Adipocyte (in vitro differentiated cells): ENCODE measurements around the gene DEGS1.

ENCODE experiments used
- DNase-seq: peaks from one replicate; pipeline ENCODE4 v3.0.0-alpha.2; 2015; ENCODE audit warnings: low read depth
- H3K27me3 ChIP-seq: replicated peaks from 2 replicates; pipeline ENCODE4 v1.7.0; 2013; ENCODE audit warnings: mild to moderate bottlenecking, low read length, moderate library complexity; ENCODE audit not compliant: control insufficient read depth, insufficient read depth
- H3K36me3 ChIP-seq: 2 replicates; pipeline ENCODE4 v1.7.0; 2013; ENCODE audit warnings: low read length, mild to moderate bottlenecking, moderate library complexity; ENCODE audit not compliant: control insufficient read depth, insufficient read depth, severe bottlenecking
- H3K4me1 ChIP-seq: 2 replicates; pipeline ENCODE4 v1.7.0; 2013; ENCODE audit warnings: mild to moderate bottlenecking, low read length, moderate library complexity; ENCODE audit not compliant: control insufficient read depth, insufficient read depth
- H3K4me3 ChIP-seq: 2 replicates; pipeline ENCODE4 v1.7.0; 2013; ENCODE audit warnings: mild to moderate bottlenecking, low read length, moderate library complexity
- H3K9ac ChIP-seq: 2 replicates; pipeline ENCODE4 v1.7.0; 2013; ENCODE audit warnings: mild to moderate bottlenecking, low read length, moderate library complexity
- H3K9me3 ChIP-seq: 2 replicates; pipeline ENCODE4 v1.7.0; 2013; ENCODE audit warnings: mild to moderate bottlenecking, low read length, moderate library complexity; ENCODE audit not compliant: control insufficient read depth

DEGS1 gene

DNA sequence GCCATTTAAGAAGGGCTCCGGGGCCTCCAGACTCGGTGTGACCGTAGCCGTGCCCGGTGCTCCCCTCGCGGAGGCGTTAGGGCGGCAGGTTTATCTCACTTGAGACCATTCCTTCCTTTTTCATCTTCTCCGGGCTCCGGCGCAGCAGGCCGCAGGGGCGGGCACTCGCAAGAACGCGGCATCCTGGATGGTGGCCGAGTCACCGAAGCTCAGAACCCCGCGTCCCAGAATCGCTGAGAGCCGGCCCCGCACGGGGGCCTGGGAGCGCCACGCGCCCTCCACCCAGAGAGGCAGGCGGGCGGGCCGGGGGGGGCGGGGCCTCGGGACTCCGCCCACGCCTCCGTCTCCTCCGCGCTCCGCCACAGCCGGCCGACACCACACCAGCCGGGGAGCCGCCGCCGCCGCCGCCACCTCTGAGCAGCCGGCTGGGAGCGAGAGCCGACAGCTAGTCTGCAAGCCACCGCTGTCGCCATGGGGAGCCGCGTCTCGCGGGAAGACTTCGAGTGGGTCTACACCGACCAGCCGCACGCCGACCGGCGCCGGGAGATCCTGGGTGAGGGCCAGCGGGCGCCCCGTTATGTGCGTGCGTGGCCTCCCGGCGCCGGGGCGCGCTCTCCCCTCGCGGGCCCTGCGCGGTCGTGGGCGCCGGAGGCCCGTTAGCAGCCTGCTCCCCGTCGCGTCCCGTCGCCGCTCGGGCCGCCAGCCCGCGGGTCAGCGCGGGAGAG is at the start of gene DEGS1:
Gene DEGS1 (plus strand): TSS at position 375 of the 725 bp plus-strand sequence. CDS start 97 bp downstream, at position 472.
- H3K4me3 ChIP-seq = peak within 1 kb of the TSS; percentile 93
- peaks cover 20% of the 10 kb centered on the region for H3K4me1 ChIP-seq
- peak within 1 kb of the TSS; percentile 92 for H3K9ac ChIP-seq
- DNase-seq = peak; percentile 96
- no peaks in the 10 kb centered on the region for H3K36me3 ChIP-seq
- no peaks in the 10 kb centered on the region for H3K27me3 ChIP-seq
- H3K9me3 ChIP-seq = no peaks in the 10 kb centered on the region

DNA sequence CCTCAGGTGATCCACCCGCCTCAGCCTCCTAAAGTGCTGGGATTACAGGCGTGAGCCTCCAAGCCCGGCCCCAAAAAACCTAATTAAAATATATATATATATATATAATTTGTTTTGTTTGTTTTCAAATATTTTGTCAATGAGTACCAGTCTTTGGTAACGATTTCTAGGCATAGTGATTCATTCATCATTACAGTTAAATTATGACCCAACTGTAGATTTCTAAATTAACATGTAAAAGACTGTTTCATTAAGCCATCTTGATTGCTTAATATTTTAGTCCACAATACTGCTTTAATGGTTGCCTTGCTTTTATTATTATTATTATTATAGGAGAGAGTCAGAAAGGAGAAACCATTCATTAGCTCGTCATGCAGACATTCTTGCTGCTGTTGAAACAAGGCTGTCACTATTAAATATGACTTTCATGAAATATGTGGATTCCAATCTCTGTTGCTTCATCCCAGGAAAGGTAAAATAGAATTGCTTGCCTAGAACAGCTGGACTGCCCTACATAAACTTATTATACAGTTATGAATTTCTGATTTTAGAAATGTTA is 49.2 kb upstream of the DEGS1 start:
- H3K9ac ChIP-seq = no peak overlapping the region
- DNase-seq = no peak
- H3K27me3 ChIP-seq = no peaks in the 10 kb centered on the region
- H3K9me3 ChIP-seq = peaks cover 7% of the 10 kb centered on the region
- H3K4me1 ChIP-seq = no peaks in the 10 kb centered on the region
- H3K4me3 ChIP-seq = no peak overlapping the region
- peaks cover 59% of the 10 kb centered on the region for H3K36me3 ChIP-seq

DNA sequence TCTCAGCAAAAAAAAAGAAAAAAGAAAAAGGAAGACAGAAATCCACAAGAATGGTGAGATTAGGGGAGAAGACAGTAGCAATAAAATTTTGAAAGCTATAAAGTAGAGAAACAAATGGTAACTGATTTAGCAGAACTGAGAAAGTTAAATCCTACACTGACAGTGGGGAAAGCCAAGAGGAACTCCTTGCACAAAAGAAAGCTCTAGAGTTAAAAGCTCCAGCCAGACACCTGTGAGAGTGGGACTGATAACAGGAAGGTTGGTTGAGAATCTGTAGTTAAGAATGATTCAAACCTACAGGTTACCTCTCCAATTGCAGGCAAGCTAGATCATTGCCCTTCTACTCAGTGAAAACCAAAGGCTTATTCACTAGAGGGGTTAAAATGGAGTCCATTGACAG is 45.5 kb upstream of the DEGS1 start:
- H3K36me3 ChIP-seq = peaks cover 58% of the 10 kb centered on the region
- no peaks in the 10 kb centered on the region for H3K9me3 ChIP-seq
- DNase-seq = no peak
- no peak overlapping the region for H3K4me3 ChIP-seq
- no peaks in the 10 kb centered on the region for H3K27me3 ChIP-seq
- no peaks in the 10 kb centered on the region for H3K4me1 ChIP-seq
- no peak overlapping the region for H3K9ac ChIP-seq

DNA sequence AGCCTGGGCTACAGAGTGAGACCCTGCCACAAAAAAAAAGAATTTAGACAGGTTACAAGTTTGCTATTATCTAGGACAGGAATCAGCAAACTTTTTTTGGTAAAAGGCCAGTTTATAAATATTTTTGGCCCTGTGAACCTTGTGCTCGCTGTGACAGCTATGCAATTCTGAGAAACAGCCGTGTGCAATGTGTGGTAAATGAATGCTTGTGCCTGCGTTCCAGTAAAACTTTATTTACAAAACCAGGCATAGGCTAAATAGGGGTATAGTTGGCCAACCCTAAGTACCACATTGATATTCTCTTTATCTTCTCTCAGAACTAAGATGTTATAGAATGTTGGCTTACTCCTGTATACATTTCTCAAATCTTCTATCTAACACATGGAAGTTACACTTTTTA is 44.8 kb upstream of the DEGS1 start:
- H3K4me1 ChIP-seq = no peaks in the 10 kb centered on the region
- no peak overlapping the region for H3K9ac ChIP-seq
- peaks cover 54% of the 10 kb centered on the region for H3K36me3 ChIP-seq
- H3K9me3 ChIP-seq = no peaks in the 10 kb centered on the region
- DNase-seq = no peak
- no peak overlapping the region for H3K4me3 ChIP-seq
- no peaks in the 10 kb centered on the region for H3K27me3 ChIP-seq

DNA sequence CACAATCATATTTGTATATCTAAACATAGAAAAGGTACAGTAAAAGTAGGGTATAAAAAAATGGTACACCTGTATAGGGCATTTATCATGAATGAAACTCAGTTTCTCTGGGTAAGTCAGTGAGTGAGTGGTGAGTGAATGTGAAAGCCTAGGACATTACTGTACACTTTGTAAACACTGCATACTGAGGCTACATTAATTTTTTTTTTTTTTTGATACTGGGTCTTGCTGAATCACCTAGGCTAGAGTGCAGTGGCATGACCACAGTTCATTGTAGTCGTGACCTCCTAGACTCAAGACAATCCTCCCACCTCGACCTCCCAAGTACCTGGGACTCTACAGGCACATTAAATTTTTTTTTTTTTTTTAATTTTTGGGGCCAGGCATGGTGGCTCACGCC is 41.3 kb upstream of the DEGS1 start:
- no peak overlapping the region for H3K9ac ChIP-seq
- H3K27me3 ChIP-seq = no peaks in the 10 kb centered on the region
- H3K36me3 ChIP-seq = peaks cover 32% of the 10 kb centered on the region
- DNase-seq = no peak
- H3K9me3 ChIP-seq = no peaks in the 10 kb centered on the region
- no peak overlapping the region for H3K4me3 ChIP-seq
- H3K4me1 ChIP-seq = no peaks in the 10 kb centered on the region

DNA sequence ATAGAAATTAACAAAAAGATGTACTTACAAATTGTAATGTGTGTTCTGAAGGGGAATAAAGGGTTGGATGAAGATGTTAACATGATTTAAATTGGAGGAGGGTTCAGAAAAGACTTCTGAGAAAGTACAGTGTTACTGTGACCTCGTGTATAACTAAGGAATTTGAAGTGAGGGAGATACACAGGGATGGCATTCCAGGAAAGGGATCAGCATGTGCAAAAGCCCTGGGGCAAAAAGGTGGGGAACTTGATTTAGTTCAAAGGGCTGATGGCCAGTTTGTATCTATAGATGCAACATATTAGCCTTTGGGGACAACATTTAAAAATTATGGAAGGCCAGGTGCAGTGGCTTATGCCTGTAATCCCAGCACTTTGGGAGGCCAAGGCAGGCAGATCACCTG is 33.3 kb upstream of the DEGS1 start:
- DNase-seq = no peak
- H3K36me3 ChIP-seq = no peaks in the 10 kb centered on the region

DNA sequence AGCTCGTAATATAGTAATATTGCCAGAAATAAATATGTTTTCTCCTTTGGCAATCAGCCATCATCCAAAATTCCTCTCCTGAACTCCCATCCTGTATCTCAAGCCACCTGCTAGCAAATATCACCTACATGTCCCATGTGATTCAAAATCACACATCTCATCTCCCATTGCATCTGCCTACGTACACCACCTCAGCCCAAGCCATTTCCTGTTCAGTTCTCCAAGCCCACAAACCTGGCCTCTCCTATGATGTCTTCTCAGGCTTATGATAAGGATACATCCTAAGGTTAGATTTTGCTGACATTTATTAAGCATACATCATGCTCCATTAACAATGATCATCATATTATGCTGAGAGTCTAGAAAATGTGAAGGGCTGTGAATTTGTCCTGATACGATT is 31.9 kb upstream of the DEGS1 start:
- Histone ChIP-seq H3K27me3 (no peaks in the 10 kb centered on the region), H3K4me3 (no peak overlapping the region), H3K4me1 (no peaks in the 10 kb centered on the region), H3K36me3 (no peaks in the 10 kb centered on the region), H3K9me3 (no peaks in the 10 kb centered on the region), H3K9ac (no peak overlapping the region)
- DNase-seq = no peak

More for the DNA sequence above, 33.3 kb upstream of the DEGS1 start:
- no peak overlapping the region for H3K4me3 ChIP-seq
- H3K9ac ChIP-seq = no peak overlapping the region
- no peaks in the 10 kb centered on the region for H3K9me3 ChIP-seq
- no peaks in the 10 kb centered on the region for H3K27me3 ChIP-seq
- no peaks in the 10 kb centered on the region for H3K4me1 ChIP-seq

DNA sequence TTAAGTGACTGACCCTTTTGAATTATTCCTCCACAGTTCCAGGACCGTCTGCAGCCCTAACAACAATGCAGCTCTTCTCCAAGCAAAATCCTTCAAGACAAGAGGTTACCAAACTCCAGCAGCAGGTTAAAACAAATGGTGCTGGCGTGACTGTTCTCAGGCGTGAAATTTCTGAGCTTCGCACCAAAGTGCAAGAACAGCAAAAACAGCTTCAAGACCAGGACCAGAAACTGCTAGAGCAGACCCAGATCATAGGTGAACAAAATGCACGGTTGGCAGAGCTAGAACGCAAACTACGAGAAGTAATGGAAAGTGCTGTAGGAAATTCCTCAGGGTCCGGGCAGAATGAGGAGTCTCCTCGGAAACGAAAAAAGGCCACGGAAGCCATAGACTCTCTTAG is 25.7 kb upstream of the DEGS1 start:
- no peak for DNase-seq
- Histone ChIP-seq H3K27me3 (no peaks in the 10 kb centered on the region), H3K4me1 (no peaks in the 10 kb centered on the region), H3K9me3 (no peaks in the 10 kb centered on the region), H3K9ac (no peak overlapping the region), H3K36me3 (peaks cover 38% of the 10 kb centered on the region), H3K4me3 (no peak overlapping the region)

DNA sequence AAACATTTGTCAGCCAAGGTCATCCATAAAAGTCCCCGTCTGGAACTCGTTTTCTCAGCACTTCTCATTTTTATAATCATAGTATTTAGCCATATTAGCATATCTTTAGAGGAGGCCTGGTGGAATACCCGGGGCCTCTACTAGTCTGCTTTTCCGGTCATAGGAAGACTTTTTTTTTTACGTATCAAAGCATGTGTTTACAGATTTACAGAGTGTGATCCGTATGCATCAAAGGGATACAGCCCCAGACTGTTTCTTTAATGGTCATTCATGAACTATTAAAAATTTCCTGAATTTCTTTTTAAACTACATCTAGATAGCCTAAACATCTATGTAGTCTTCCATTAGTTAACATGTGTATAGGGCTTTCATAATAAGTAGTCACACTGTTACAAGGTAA is 23.5 kb upstream of the DEGS1 start:
- peaks cover 38% of the 10 kb centered on the region for H3K36me3 ChIP-seq
- H3K4me3 ChIP-seq = no peak overlapping the region
- no peaks in the 10 kb centered on the region for H3K27me3 ChIP-seq
- H3K4me1 ChIP-seq = no peaks in the 10 kb centered on the region
- H3K9ac ChIP-seq = no peak overlapping the region
- DNase-seq = no peak
- no peaks in the 10 kb centered on the region for H3K9me3 ChIP-seq

DNA sequence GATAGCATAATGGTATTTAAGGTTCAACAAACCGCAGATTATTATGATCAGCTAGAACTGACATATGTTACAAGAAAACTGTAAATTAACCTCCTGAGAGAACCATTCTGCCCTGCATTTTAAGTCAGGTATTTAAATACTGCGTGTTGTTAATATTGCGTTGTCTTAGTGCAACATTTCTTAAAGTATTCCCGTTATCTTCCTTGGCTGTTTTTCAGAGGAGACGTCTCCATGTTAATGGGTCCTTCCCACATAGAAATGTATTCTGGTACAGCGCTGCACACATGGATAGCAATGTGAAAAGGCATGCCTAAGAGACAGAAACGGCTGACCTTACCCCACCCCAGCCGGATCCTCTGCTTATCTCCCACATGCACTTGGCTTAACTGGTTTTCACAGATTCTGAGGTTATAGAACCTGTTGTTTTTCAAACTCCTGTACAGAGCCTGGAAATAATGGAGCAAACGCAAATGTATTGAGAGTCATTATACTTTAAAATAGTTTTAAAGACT is 22.8 kb upstream of the DEGS1 start:
- no peak overlapping the region for H3K9ac ChIP-seq
- H3K36me3 ChIP-seq = peaks cover 38% of the 10 kb centered on the region
- DNase-seq = no peak

DNA sequence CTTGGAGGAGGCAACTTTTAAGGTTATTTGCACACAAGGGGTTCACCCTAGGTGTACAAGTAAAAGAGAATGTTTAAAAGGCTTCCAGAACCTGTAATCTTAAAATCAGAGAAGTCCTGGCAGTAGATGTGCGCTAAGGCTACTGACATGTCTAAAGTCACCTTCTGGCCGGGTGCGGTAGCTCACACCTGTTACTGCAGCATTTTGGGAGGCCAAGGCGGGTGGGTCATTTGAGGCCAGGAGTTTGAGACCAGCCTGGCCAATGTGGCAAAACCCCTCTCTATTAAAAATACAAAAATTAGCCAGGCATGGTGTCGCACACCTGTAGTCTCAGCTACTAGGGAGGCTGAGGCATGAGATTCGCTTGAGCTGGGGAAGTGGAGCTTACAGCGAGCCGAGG is 20.3 kb upstream of the DEGS1 start:
- Histone ChIP-seq H3K27me3 (no peaks in the 10 kb centered on the region), H3K4me1 (no peaks in the 10 kb centered on the region), H3K9me3 (no peaks in the 10 kb centered on the region), H3K4me3 (no peak overlapping the region), H3K9ac (no peak overlapping the region), H3K36me3 (peaks cover 32% of the 10 kb centered on the region)
- DNase-seq = no peak

More for the DNA sequence above, 22.8 kb upstream of the DEGS1 start:
- H3K4me3 ChIP-seq = no peak overlapping the region
- no peaks in the 10 kb centered on the region for H3K9me3 ChIP-seq
- H3K4me1 ChIP-seq = no peaks in the 10 kb centered on the region
- no peaks in the 10 kb centered on the region for H3K27me3 ChIP-seq
